IMR-90 (cell line): Measurements from ENCODE around the gene PCDHGA5. TPM values are rescaled to one million over a fixed set of nuclear protein-coding genes. Genes with fewer than 3 reads are reported as not detected.
"Not testable (repeated sequence)": the region's sequence is repeated elsewhere in the genome, so short reads cannot be mapped to it uniquely, and the experiment has no call there.

Experiments used
- ATAC-seq: fragments of 200-7000 bp; cut with Tn5 transposase; 2 replicates; pipeline ENCODE4 v1.9.1; 2020; ENCODE audit warnings: low read depth, mild to moderate bottlenecking, moderate library complexity
- BruUV-seq: library from RNA; stranded (reverse); fragments of 400-500 nt; replicated peaks from 2 replicates; lab custom pipeline; 2021; lab: Mats Ljungman, UMichigan
- CTCF ChIA-PET: fragments of 300-600 bp; formaldehyde crosslinking; extraction: SDS; loops from one replicate; lab custom pipeline; 2021; ENCODE audit warnings: antibody characterized with exemption; lab: Yijun Ruan, JAX
- POLR2A ChIA-PET: fragments of 300-600 bp; sonication (Branson Sonifier 250); formaldehyde crosslinking; loops from one replicate; lab custom pipeline; 2022; ENCODE audit warnings: antibody characterized with exemption; ENCODE audit not compliant: unreplicated experiment; lab: Charles Lee
- DNase-seq: peaks from one replicate; pipeline ENCODE4 v3.0.0; 2013
- H2AFZ ChIP-seq: replicated peaks from 2 replicates; pipeline ENCODE3; 2013; ENCODE audit warnings: low read length, mild to moderate bottlenecking; ENCODE audit not compliant: poor library complexity
- H2AK5ac ChIP-seq: 2 replicates; pipeline ENCODE4 v1.6.1; 2013; ENCODE audit warnings: low read depth, low read length, inconsistent platforms
- H2AK9ac ChIP-seq: replicated peaks from 2 replicates; pipeline ENCODE3; 2013; ENCODE audit warnings: mild to moderate bottlenecking, low read depth, low read length, moderate library complexity; ENCODE audit not compliant: poor library complexity
- H2BK120ac ChIP-seq: 2 replicates; pipeline ENCODE4 v1.6.1; 2013; ENCODE audit warnings: low read depth, low read length, inconsistent platforms
- H2BK15ac ChIP-seq: 3 replicates; pipeline ENCODE4 v1.6.1; 2013; ENCODE audit warnings: low read depth, low read length, inconsistent platforms
- H2BK20ac ChIP-seq: 2 replicates; pipeline ENCODE4 v1.6.1; 2013; ENCODE audit warnings: low read depth, mild to moderate bottlenecking, inconsistent platforms, low read length, moderate library complexity
- H2BK5ac ChIP-seq: 2 replicates; pipeline ENCODE4 v1.6.1; 2013; ENCODE audit warnings: mild to moderate bottlenecking, low read depth, low read length, inconsistent platforms; ENCODE audit not compliant: poor library complexity, severe bottlenecking
- H3K14ac ChIP-seq: replicated peaks from 2 replicates; pipeline ENCODE4 v1.6.1; 2013; ENCODE audit warnings: low read depth, low read length, inconsistent platforms
- H3K18ac ChIP-seq: 2 replicates; pipeline ENCODE4 v1.6.1; 2013; ENCODE audit warnings: low read depth, low read length, control low read depth
- H3K23ac ChIP-seq: 2 replicates; pipeline ENCODE4 v1.6.1; 2013; ENCODE audit warnings: low read depth, low read length, inconsistent platforms
- H3K27ac ChIP-seq: 2 replicates; pipeline ENCODE4 v1.5.1; 2013; ENCODE audit warnings: mild to moderate bottlenecking, control low read depth, low read length; ENCODE audit not compliant: insufficient read depth
- H3K27me3 ChIP-seq: 2 replicates; pipeline ENCODE4 v1.6.1; 2013; ENCODE audit warnings: low read length; ENCODE audit not compliant: control insufficient read depth, insufficient read depth
- H3K36me3 ChIP-seq: 2 replicates; pipeline ENCODE4 v1.6.1; 2013; ENCODE audit warnings: low read length, mixed read lengths; ENCODE audit not compliant: control insufficient read depth, insufficient read depth
- H3K4ac ChIP-seq: 2 replicates; pipeline ENCODE4 v1.6.1; 2013; ENCODE audit warnings: low read depth, low read length, inconsistent platforms
- H3K4me1 ChIP-seq: 2 replicates; pipeline ENCODE4 v1.6.1; 2013; ENCODE audit warnings: low read length, mixed read lengths; ENCODE audit not compliant: control insufficient read depth, insufficient read depth
- H3K4me2 ChIP-seq: 2 replicates; pipeline ENCODE4 v1.6.1; 2013; ENCODE audit warnings: low read depth, mild to moderate bottlenecking, control low read depth, low read length, moderate library complexity
- H3K4me3 ChIP-seq: 2 replicates; pipeline ENCODE4 v1.5.1; 2013; ENCODE audit warnings: low read depth, mild to moderate bottlenecking, control low read depth, low read length, moderate library complexity; ENCODE audit not compliant: insufficient read depth
- H3K56ac ChIP-seq: 2 replicates; pipeline ENCODE4 v1.6.1; 2013; ENCODE audit warnings: low read length, inconsistent platforms; ENCODE audit not compliant: insufficient read depth; ENCODE audit errors: extremely low read depth
- H3K79me1 ChIP-seq, 2 experiments: 2 replicates each; pipeline ENCODE4 v1.6.1; 2013; ENCODE audit warnings: low read length in 2 of 2, inconsistent platforms in 1 of 2, low read depth in 1 of 2
- H3K9ac ChIP-seq: 2 replicates; pipeline ENCODE4 v1.6.1; 2013; ENCODE audit warnings: low read depth, low read length, control low read depth
- H3K9me1 ChIP-seq: 2 replicates; pipeline ENCODE4 v1.6.1; 2013; ENCODE audit warnings: low read length, inconsistent platforms; ENCODE audit not compliant: insufficient read depth
- H3K9me3 ChIP-seq: 2 replicates; pipeline ENCODE4 v1.6.1; 2013; ENCODE audit warnings: low read length; ENCODE audit not compliant: control insufficient read depth, insufficient read depth
- H4K20me1 ChIP-seq: 2 replicates; pipeline ENCODE4 v1.6.1; 2013; ENCODE audit warnings: low read length, inconsistent platforms; ENCODE audit not compliant: insufficient read depth
- H4K5ac ChIP-seq: 2 replicates; pipeline ENCODE4 v1.6.1; 2013; ENCODE audit warnings: mild to moderate bottlenecking, low read depth, low read length, control low read depth
- H4K8ac ChIP-seq, 2 experiments: 2 replicates each; pipeline ENCODE4 v1.6.1; 2013; ENCODE audit warnings: low read depth in 2 of 2, low read length in 2 of 2, control low read depth in 1 of 2, inconsistent platforms in 1 of 2
- H4K91ac ChIP-seq: 2 replicates; pipeline ENCODE4 v1.6.1; 2013; ENCODE audit warnings: low read depth, low read length, inconsistent platforms; ENCODE audit not compliant: insufficient read depth
- CTCF ChIP-seq: conservative IDR thresholded peaks from 2 replicates; pipeline ENCODE4 v1.5.1; 2012; ENCODE audit warnings: mild to moderate bottlenecking, low read depth, low read length, improper control_type of control experiment
- RAD21 ChIP-seq: IDR thresholded peaks from 2 replicates; pipeline ENCODE4 v1.6.1; 2012; ENCODE audit warnings: low read length, improper control_type of control experiment
- WGBS, 2 experiments: methylation state at CpG; one replicate each; pipeline versions ENCODE4 v1.1.5 to v1.1.7; 2013; ENCODE audit warnings: missing lambda C conversion rate in 2 of 2; ENCODE audit not compliant: insufficient read length in 1 of 2; ENCODE audit errors: extremely low coverage in 2 of 2; 5-methylcytosine and 5-hydroxymethylcytosine counted together
- dilution Hi-C: fragments of 300-500 bp; cut with HindIII; formaldehyde crosslinking; loops from one replicate; pipeline ENCODE4 v1.14.3; 2018; ENCODE audit warnings: low sequenced_read_pairs; ENCODE audit not compliant: unreplicated experiment
- in situ Hi-C: fragments of 300-500 bp; cut with MboI; formaldehyde crosslinking; loops from 3 replicates; pipeline ENCODE4 v1.14.3; 2019; ENCODE audit warnings: low sequenced_read_pairs, inconsistent platforms, mixed read lengths
- intact Hi-C: fragments of 100-400 bp; cut with micrococcal nuclease; formaldehyde crosslinking; loops from 2 replicates; pipeline ENCODE4 v1.10.0; 2022
- polyA plus RNA-seq, 3 experiments: library from polyadenylated mRNA; depleted of rRNA; stranded (reverse); fragments of >200 nt; gene quantifications; 2 replicates each; pipeline ENCODE4 v1.2.3, GENCODE V29; 2012; ENCODE audit warnings: low replicate concordance in 1 of 3
- total RNA-seq: library from RNA; depleted of rRNA; stranded (reverse); fragments of >200 nt; gene quantifications from 2 replicates; pipeline ENCODE4 v1.2.3, GENCODE V29; 2012

PCDHGA5 gene
- total and polyA plus RNA-seq, 2 of the 4 experiments (the other 2 are of a cell fraction): 1.3 to 2.0 TPM

- H3K4me2 ChIP-seq, dilution Hi-C loops, H3K4me1 ChIP-seq, H3K23ac ChIP-seq, H4K8ac ChIP-seq, H3K27me3 ChIP-seq, H2AK9ac ChIP-seq, H2BK5ac ChIP-seq, H2BK15ac ChIP-seq, H2BK120ac ChIP-seq, H3K18ac ChIP-seq, ATAC-seq, H3K27ac ChIP-seq, H4K91ac ChIP-seq, intact Hi-C loops, H2BK20ac ChIP-seq, H4K20me1 ChIP-seq, H3K4ac ChIP-seq, H3K9me1 ChIP-seq, H3K14ac ChIP-seq, BruUV-seq, H2AFZ ChIP-seq, H4K5ac ChIP-seq, H3K9ac ChIP-seq, in situ Hi-C loops, H3K56ac ChIP-seq, H2AK5ac ChIP-seq: not testable (repeated sequence)
- peaks cover 60% of the 10 kb centered on the region for H3K9me3 ChIP-seq
- TF ChIP-seq CTCF: peak; percentile 37
- peak; percentile 38 for TF ChIP-seq RAD21
- peak within 1 kb of the TSS; percentile 23; the same call in 1 of the 2 replicates for H3K4me3 ChIP-seq
- WGBS, 2 experiments: 12% methylated on average over 12 of the region's 51 CpGs; no CpG with 5 or more reads in 1 of the 2 experiments
- ChIA-PET POLR2A (interaction anchor here (0.6 to 1.5 kb wide), 2 partner anchors 153 to 189 kb away, joined by 4 to 5 read pairs; no protein-coding TSS in a partner anchor), CTCF (interaction anchor here (0.6 to 1.4 kb wide), 6 partner anchors 12 to 156 kb away, joined by 3 to 9 read pairs (median 4); partner anchors contain the start of gene PCDHGA11)
- H3K36me3 ChIP-seq: peaks cover 18% of the 10 kb centered on the region
- DNase-seq: peak; percentile 19
- peaks cover 9 to 15% of the 10 kb centered on the region in 2 experiments for H3K79me1 ChIP-seq
Observed at GRCh38 chr5:141407790-141408505, 44.0 kb downstream of the PCDHGA5 start, which contains the start of gene PCDHGB6. PCDHGB6 (plus strand) TSS chr5:141408021; CDS start chr5:141408203, 182 bp downstream.
